Activated CD4-positive, alpha-beta T cell treated with anti-CD3 and anti-CD28 coated beads, Interleukin-2, amount 10 ng/mL, durations not matched to agents 24 days and 14 days (primary cell): ENCODE measurements around the gene RBM25. TPM values are rescaled to one million over a fixed set of nuclear protein-coding genes. Genes with fewer than 3 reads are reported as not detected.
"Not testable (repeated sequence)": the region's sequence is repeated elsewhere in the genome, so short reads cannot be mapped to it uniquely, and the experiment has no call there.

Source experiments
- DNase-seq: peaks from one replicate; pipeline ENCODE4 v3.0.0; 2022
- H3K27ac Mint-ChIP-seq: one replicate; pipeline ENCODE4 v1.8.0; 2022; ENCODE audit warnings: mild to moderate bottlenecking, mixed read lengths
- H3K27me3 Mint-ChIP-seq: one replicate; pipeline ENCODE4 v1.8.0; 2022; ENCODE audit warnings: mixed read lengths
- H3K36me3 Mint-ChIP-seq: one replicate; pipeline ENCODE4 v1.8.0; 2022; ENCODE audit warnings: low read depth, mild to moderate bottlenecking, mixed read lengths
- H3K4me1 Mint-ChIP-seq: one replicate; pipeline ENCODE4 v1.8.0; 2021; ENCODE audit warnings: mixed read lengths
- H3K4me3 Mint-ChIP-seq: one replicate; pipeline ENCODE4 v1.8.0; 2022; ENCODE audit warnings: mild to moderate bottlenecking, moderate library complexity, mixed read lengths
- H3K9me3 Mint-ChIP-seq: one replicate; pipeline ENCODE4 v1.8.0; 2021; ENCODE audit warnings: mixed read lengths
- intact Hi-C: fragments of 100-400 bp; cut with micrococcal nuclease; formaldehyde crosslinking; loops from one replicate; pipeline ENCODE4 v1.15.1; 2023
- total RNA-seq: library from RNA; stranded (reverse); gene quantifications from 2 replicates; pipeline ENCODE4 v1.2.3, GENCODE V29; 2022

RBM25 gene
- total RNA-seq, 1 donor from 2014 or later = 127 TPM

- H3K27me3 Mint-ChIP-seq = no peaks in the 10 kb centered on the region
- no peak overlapping the region for H3K27ac Mint-ChIP-seq
- DNase-seq = no peak
- peaks cover 46% of the 10 kb centered on the region for H3K36me3 Mint-ChIP-seq
- H3K4me1 Mint-ChIP-seq = no peaks in the 10 kb centered on the region
- intact Hi-C loops = loop anchor here (2.0 kb wide), 1 partner anchor 53 kb away; no protein-coding TSS in a partner anchor
- no peaks in the 10 kb centered on the region for H3K9me3 Mint-ChIP-seq
- no peak overlapping the region for H3K4me3 Mint-ChIP-seq
Measured at GRCh38 chr14:73167727-73168126, 109.4 kb downstream of the RBM25 start.

- peaks cover 45% of the 10 kb centered on the region for H3K36me3 Mint-ChIP-seq
Measured at GRCh38 chr14:73168274-73168673, 109.9 kb downstream of the RBM25 start.

GRCh38 chr14:73168691-73169090 lies 110.4 kb downstream of the RBM25 start:
- no peak overlapping the region for H3K4me3 Mint-ChIP-seq
- H3K36me3 Mint-ChIP-seq = peaks cover 44% of the 10 kb centered on the region
- no peak for DNase-seq
- H3K9me3 Mint-ChIP-seq = no peaks in the 10 kb centered on the region
- intact Hi-C loops = no loop called here
- H3K27ac Mint-ChIP-seq = no peak overlapping the region
- H3K4me1 Mint-ChIP-seq = peaks cover 3% of the 10 kb centered on the region
- H3K27me3 Mint-ChIP-seq = no peaks in the 10 kb centered on the region

More at GRCh38 chr14:73168274-73168673, 109.9 kb downstream of the RBM25 start:
- H3K4me3 Mint-ChIP-seq = no peak overlapping the region
- no peak for DNase-seq
- no peak overlapping the region for H3K27ac Mint-ChIP-seq
- no peaks in the 10 kb centered on the region for H3K27me3 Mint-ChIP-seq
- no peaks in the 10 kb centered on the region for H3K9me3 Mint-ChIP-seq
- intact Hi-C loops = no loop called here
- peaks cover 3% of the 10 kb centered on the region for H3K4me1 Mint-ChIP-seq

GRCh38 chr14:73169855-73170254 lies 111.5 kb downstream of the RBM25 start:
- H3K4me1 Mint-ChIP-seq, H3K9me3 Mint-ChIP-seq, H3K27ac Mint-ChIP-seq, H3K4me3 Mint-ChIP-seq, intact Hi-C loops, DNase-seq, H3K27me3 Mint-ChIP-seq: not testable (repeated sequence)
- peaks cover 44% of the 10 kb centered on the region for H3K36me3 Mint-ChIP-seq

- Mint-ChIP-seq H3K36me3 (peaks cover 44% of the 10 kb centered on the region), H3K9me3 (no peaks in the 10 kb centered on the region), H3K27ac (no peak overlapping the region), H3K27me3 (no peaks in the 10 kb centered on the region), H3K4me1 (peaks cover 3% of the 10 kb centered on the region), H3K4me3 (no peak overlapping the region)
- intact Hi-C loops = no loop called here
- DNase-seq = no peak
Measured at GRCh38 chr14:73170686-73171085, 112.4 kb downstream of the RBM25 start.

- no peak for DNase-seq
- no peaks in the 10 kb centered on the region for H3K9me3 Mint-ChIP-seq
- peaks cover 3% of the 10 kb centered on the region for H3K4me1 Mint-ChIP-seq
- H3K36me3 Mint-ChIP-seq = peaks cover 58% of the 10 kb centered on the region
- H3K4me3 Mint-ChIP-seq = no peak overlapping the region
- H3K27me3 Mint-ChIP-seq = no peaks in the 10 kb centered on the region
- no peak overlapping the region for H3K27ac Mint-ChIP-seq
- intact Hi-C loops = no loop called here
Measured at GRCh38 chr14:73172500-73172899, 114.2 kb downstream of the RBM25 start.

GRCh38 chr14:73173092-73173735 lies 114.9 kb downstream of the RBM25 start:
- H3K4me3 Mint-ChIP-seq = no peak overlapping the region
- peaks cover 3% of the 10 kb centered on the region for H3K4me1 Mint-ChIP-seq
- H3K27ac Mint-ChIP-seq = no peak overlapping the region
- H3K9me3 Mint-ChIP-seq = no peaks in the 10 kb centered on the region
- H3K36me3 Mint-ChIP-seq = peaks cover 55% of the 10 kb centered on the region
- intact Hi-C loops = loop anchor here (1.0 kb wide), 1 partner anchor 299 kb away; no protein-coding TSS in a partner anchor
- no peaks in the 10 kb centered on the region for H3K27me3 Mint-ChIP-seq
- no peak for DNase-seq

Other genes starting within 250 kb of the RBM25 start
- gene DPF3, start 164.4 kb upstream of the RBM25 start, total RNA-seq = 1.5 and 2.8 TPM in 2 replicates
- gene DCAF4, start 132.1 kb upstream of the RBM25 start, total RNA-seq = 20.2 and 21.6 TPM in 2 replicates
- gene ZFYVE1, start 31.4 kb upstream of the RBM25 start, total RNA-seq = 7.4 and 9.1 TPM in 2 replicates
- gene PSEN1, start 78.0 kb downstream of the RBM25 start, total RNA-seq = 34.1 and 39.1 TPM in 2 replicates
- gene PAPLN, start 179.0 kb downstream of the RBM25 start, total RNA-seq = 0.54 and 0.83 TPM in 2 replicates